ENCODE data around the gene NPW. TPM values are rescaled to one million over a fixed set of nuclear protein-coding genes. Genes with fewer than 3 reads are reported as not detected.

Gene NPW
- total RNA-seq, 1 donor from 2014 or later = 1.3 TPM

GRCh38 chr16:2023092-2024031 is 3.8 kb downstream of the NPW start:
- Mint-ChIP-seq H3K36me3 (ENCODE audit: low read depth) (no peaks in the 10 kb centered on the region), H3K4me3 (peak overlapping the region; percentile 69), H3K4me1 (peaks cover 26% of the 10 kb centered on the region), H3K27me3 (ENCODE audit: low read depth) (peaks cover 68% of the 10 kb centered on the region), H3K9me3 (no peaks in the 10 kb centered on the region), H3K27ac (ENCODE audit: unreplicated experiment) (no peak overlapping the region)
- TF ChIP-seq, protein P1, sequence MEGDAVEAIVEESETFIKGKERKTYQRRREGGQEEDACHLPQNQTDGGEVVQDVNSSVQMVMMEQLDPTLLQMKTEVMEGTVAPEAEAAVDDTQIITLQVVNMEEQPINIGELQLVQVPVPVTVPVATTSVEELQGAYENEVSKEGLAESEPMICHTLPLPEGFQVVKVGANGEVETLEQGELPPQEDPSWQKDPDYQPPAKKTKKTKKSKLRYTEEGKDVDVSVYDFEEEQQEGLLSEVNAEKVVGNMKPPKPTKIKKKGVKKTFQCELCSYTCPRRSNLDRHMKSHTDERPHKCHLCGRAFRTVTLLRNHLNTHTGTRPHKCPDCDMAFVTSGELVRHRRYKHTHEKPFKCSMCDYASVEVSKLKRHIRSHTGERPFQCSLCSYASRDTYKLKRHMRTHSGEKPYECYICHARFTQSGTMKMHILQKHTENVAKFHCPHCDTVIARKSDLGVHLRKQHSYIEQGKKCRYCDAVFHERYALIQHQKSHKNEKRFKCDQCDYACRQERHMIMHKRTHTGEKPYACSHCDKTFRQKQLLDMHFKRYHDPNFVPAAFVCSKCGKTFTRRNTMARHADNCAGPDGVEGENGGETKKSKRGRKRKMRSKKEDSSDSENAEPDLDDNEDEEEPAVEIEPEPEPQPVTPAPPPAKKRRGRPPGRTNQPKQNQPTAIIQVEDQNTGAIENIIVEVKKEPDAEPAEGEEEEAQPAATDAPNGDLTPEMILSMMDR (conservative IDR thresholded peaks at IDR 0.05) = peak; percentile 96
- DNase-seq (ENCODE audit: low read depth, low spot score) = peak; percentile 99

- Mint-ChIP-seq H3K9me3 (no peaks in the 10 kb centered on the region), H3K27ac (ENCODE audit: unreplicated experiment) (no peak overlapping the region), H3K4me3 (peak overlapping the region; percentile 73), H3K36me3 (ENCODE audit: low read depth) (no peaks in the 10 kb centered on the region), H3K4me1 (peaks cover 26% of the 10 kb centered on the region), H3K27me3 (ENCODE audit: low read depth) (peaks cover 65% of the 10 kb centered on the region)
- TF ChIP-seq, protein P1 (conservative IDR thresholded peaks at IDR 0.05) = no peak
- DNase-seq (ENCODE audit: low read depth, low spot score) = no peak
Observed at GRCh38 chr16:2024032-2024420, 4.4 kb downstream of the NPW start.

DNA sequence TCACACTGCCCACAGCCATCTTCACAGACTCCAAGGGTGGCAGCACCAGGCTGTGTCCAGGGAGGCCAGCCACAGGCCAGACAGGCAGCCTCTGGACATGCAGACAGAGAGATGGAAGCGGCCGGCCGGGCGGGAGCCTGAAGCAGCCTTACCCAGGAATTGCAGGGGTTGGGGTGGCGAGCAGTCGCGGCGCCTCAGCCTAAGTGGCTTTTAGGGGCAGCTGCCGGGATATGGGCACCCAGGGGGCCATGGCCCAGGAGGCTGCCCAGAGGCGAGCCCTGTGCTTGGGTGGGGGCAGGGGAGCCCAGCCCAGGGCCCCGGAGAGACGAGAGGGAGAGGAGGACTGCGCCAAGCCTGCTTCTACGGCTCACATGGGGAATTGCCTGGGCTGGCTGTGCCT is 5.7 kb downstream of the NPW start:
- H3K9me3 Mint-ChIP-seq = no peaks in the 10 kb centered on the region
- TF ChIP-seq, protein P1 (conservative IDR thresholded peaks at IDR 0.05) = no peak
- H3K4me3 Mint-ChIP-seq = peak overlapping the region; percentile 76
- DNase-seq (ENCODE audit: low read depth, low spot score) = no peak
- H3K36me3 Mint-ChIP-seq (ENCODE audit: low read depth) = no peaks in the 10 kb centered on the region
- H3K27ac Mint-ChIP-seq (ENCODE audit: unreplicated experiment) = no peak overlapping the region
- peaks cover 26% of the 10 kb centered on the region for H3K4me1 Mint-ChIP-seq
- H3K27me3 Mint-ChIP-seq (ENCODE audit: low read depth) = peaks cover 60% of the 10 kb centered on the region

GRCh38 chr16:2025878-2026460 is 6.4 kb downstream of the NPW start:
- Mint-ChIP-seq H3K4me1 (peaks cover 21% of the 10 kb centered on the region), H3K36me3 (ENCODE audit: low read depth) (no peaks in the 10 kb centered on the region), H3K27me3 (ENCODE audit: low read depth) (peaks cover 53% of the 10 kb centered on the region), H3K9me3 (no peaks in the 10 kb centered on the region), H3K4me3 (peak overlapping the region; percentile 76), H3K27ac (ENCODE audit: unreplicated experiment) (no peak overlapping the region)
- DNase-seq (ENCODE audit: low read depth, low spot score) = no peak
- TF ChIP-seq, protein P1 (conservative IDR thresholded peaks at IDR 0.05) = no peak

DNA sequence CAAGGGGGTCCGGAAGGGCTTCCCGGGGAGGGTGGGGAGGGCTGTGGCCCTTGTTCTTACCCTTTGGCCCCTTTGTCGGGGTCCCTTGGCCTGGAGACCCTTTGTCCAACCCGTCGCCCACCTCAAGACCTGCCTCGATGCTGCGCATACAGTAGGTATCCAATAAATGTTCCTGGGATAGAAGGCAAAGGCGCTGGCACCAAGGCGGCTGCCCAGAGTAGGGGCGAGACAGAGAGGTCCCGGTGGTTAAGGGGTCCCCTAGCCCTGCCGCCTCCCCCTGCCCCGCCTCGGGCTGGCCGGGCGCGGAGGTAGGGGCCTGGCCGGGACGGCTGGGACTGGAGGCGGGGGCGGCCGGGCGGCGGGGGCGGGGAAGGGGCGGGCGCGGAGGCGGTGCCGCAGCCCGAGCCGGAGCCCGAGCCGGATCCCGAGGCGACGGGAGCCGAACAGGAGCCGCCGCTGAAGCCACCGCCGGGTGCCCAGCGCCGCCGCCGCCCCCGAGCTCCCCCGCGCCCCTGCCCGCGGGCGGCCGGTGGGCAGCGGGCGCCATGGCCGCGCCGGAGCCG is 7.0 kb downstream of the NPW start, which contains the start of gene NHERF2:
NHERF2 (plus strand) TSS at position 442 of the 563 bp plus-strand sequence; CDS start at position 546, 104 bp downstream.
- no peaks in the 10 kb centered on the region for H3K36me3 Mint-ChIP-seq (ENCODE audit: low read depth)
- TF ChIP-seq, protein P1 (conservative IDR thresholded peaks at IDR 0.05) = no peak
- peaks cover 48% of the 10 kb centered on the region for H3K27me3 Mint-ChIP-seq (ENCODE audit: low read depth)
- no peak within 1 kb of the TSS for H3K27ac Mint-ChIP-seq (ENCODE audit: unreplicated experiment)
- peaks cover 21% of the 10 kb centered on the region for H3K4me1 Mint-ChIP-seq
- no peaks in the 10 kb centered on the region for H3K9me3 Mint-ChIP-seq
- DNase-seq (ENCODE audit: low read depth, low spot score) = no peak
- peak within 1 kb of the TSS; percentile 82 for H3K4me3 Mint-ChIP-seq

All from neural crest cell (in vitro differentiated cells).